ENCODE results near the gene MTA2. TPM values are rescaled to one million over a fixed set of nuclear protein-coding genes. Genes with fewer than 3 reads are reported as not detected.
A peak's percentile ranks its signal among the peaks of the same experiment; 100 is the strongest.
"Not testable (repeated sequence)": the region's sequence is repeated elsewhere in the genome, so short reads cannot be mapped to it uniquely, and the experiment has no call there.

Gene MTA2
- 224 and 230 TPM in 2 replicates for total RNA-seq

GRCh38 chr11:62601372-62602140 is at the start of gene MTA2:
Gene MTA2, minus strand, starts transcription at chr11:62601865. Its CDS starts 415 bp downstream, at chr11:62601450.
- peaks cover 54% of the 10 kb centered on the region for H3K4me1 Mint-ChIP-seq (ENCODE audit: low read depth)
- H3K4me3 Mint-ChIP-seq: peak within 1 kb of the TSS; percentile 95
- no peaks in the 10 kb centered on the region for H3K27me3 Mint-ChIP-seq (ENCODE audit: insufficient read depth)
- H3K36me3 Mint-ChIP-seq (ENCODE audit: low read depth): peaks cover 63% of the 10 kb centered on the region
- DNase-seq (ENCODE audit: low spot score): peak; percentile 100
- no peaks in the 10 kb centered on the region for H3K9me3 Mint-ChIP-seq
- peak within 1 kb of the TSS; percentile 92 for H3K27ac Mint-ChIP-seq
- intact Hi-C loops (cut with micrococcal nuclease): loop anchor here (1.0 kb wide), 6 partner anchors 64 to 254 kb away; partner anchors contain the start of genes C11orf98, CSKMT, HNRNPUL2 and TAF6L

GRCh38 chr11:62650283-62650682 is 48.6 kb upstream of the MTA2 start:
- DNase-seq (ENCODE audit: low spot score); H3K9me3 Mint-ChIP-seq; H3K4me3 Mint-ChIP-seq; H3K27me3 Mint-ChIP-seq (ENCODE audit: insufficient read depth); H3K27ac Mint-ChIP-seq; intact Hi-C loops (cut with micrococcal nuclease): not testable (repeated sequence)
- Mint-ChIP-seq H3K4me1 (ENCODE audit: low read depth) (peaks cover 38% of the 10 kb centered on the region), H3K36me3 (ENCODE audit: low read depth) (peaks cover 11% of the 10 kb centered on the region)

- Mint-ChIP-seq H3K36me3 (ENCODE audit: low read depth) (peaks cover 14% of the 10 kb centered on the region), H3K27me3 (ENCODE audit: insufficient read depth) (no peaks in the 10 kb centered on the region), H3K9me3 (no peaks in the 10 kb centered on the region), H3K27ac (no peak overlapping the region), H3K4me1 (ENCODE audit: low read depth) (peaks cover 40% of the 10 kb centered on the region), H3K4me3 (no peak overlapping the region)
- DNase-seq (ENCODE audit: low spot score): no peak
- intact Hi-C loops (cut with micrococcal nuclease): no loop called here
These were observed 47.8 kb upstream of the MTA2 start for GRCh38 chr11:62649486-62649885.

- H3K27ac Mint-ChIP-seq: no peak overlapping the region
- H3K27me3 Mint-ChIP-seq (ENCODE audit: insufficient read depth): no peaks in the 10 kb centered on the region
- H3K9me3 Mint-ChIP-seq: no peaks in the 10 kb centered on the region
- DNase-seq (ENCODE audit: low spot score): no peak
- peaks cover 35% of the 10 kb centered on the region for H3K4me1 Mint-ChIP-seq (ENCODE audit: low read depth)
- H3K4me3 Mint-ChIP-seq: no peak overlapping the region
- intact Hi-C loops (cut with micrococcal nuclease): no loop called here
- peaks cover 17% of the 10 kb centered on the region for H3K36me3 Mint-ChIP-seq (ENCODE audit: low read depth)
These were observed 47.3 kb upstream of the MTA2 start for GRCh38 chr11:62648967-62649364.

- H3K9me3 Mint-ChIP-seq: no peaks in the 10 kb centered on the region
- DNase-seq (ENCODE audit: low spot score): no peak
- no peaks in the 10 kb centered on the region for H3K27me3 Mint-ChIP-seq (ENCODE audit: insufficient read depth)
- H3K4me1 Mint-ChIP-seq (ENCODE audit: low read depth): peaks cover 32% of the 10 kb centered on the region
- peaks cover 17% of the 10 kb centered on the region for H3K36me3 Mint-ChIP-seq (ENCODE audit: low read depth)
- H3K4me3 Mint-ChIP-seq: no peak overlapping the region
- no peak overlapping the region for H3K27ac Mint-ChIP-seq
- intact Hi-C loops (cut with micrococcal nuclease): no loop called here
These were observed 46.7 kb upstream of the MTA2 start for GRCh38 chr11:62648185-62648966.

GRCh38 chr11:62647609-62648005 is 45.9 kb upstream of the MTA2 start:
- intact Hi-C loops (cut with micrococcal nuclease): no loop called here
- H3K27me3 Mint-ChIP-seq (ENCODE audit: insufficient read depth): no peaks in the 10 kb centered on the region
- no peak overlapping the region for H3K27ac Mint-ChIP-seq
- H3K4me3 Mint-ChIP-seq: peak overlapping the region; percentile 5
- DNase-seq (ENCODE audit: low spot score): no peak
- peaks cover 16% of the 10 kb centered on the region for H3K36me3 Mint-ChIP-seq (ENCODE audit: low read depth)
- peaks cover 30% of the 10 kb centered on the region for H3K4me1 Mint-ChIP-seq (ENCODE audit: low read depth)
- no peaks in the 10 kb centered on the region for H3K9me3 Mint-ChIP-seq

- Mint-ChIP-seq H3K36me3 (ENCODE audit: low read depth) (peaks cover 13% of the 10 kb centered on the region), H3K27ac (peak overlapping the region; percentile 98), H3K4me1 (ENCODE audit: low read depth) (peaks cover 24% of the 10 kb centered on the region), H3K27me3 (ENCODE audit: insufficient read depth) (no peaks in the 10 kb centered on the region), H3K9me3 (no peaks in the 10 kb centered on the region), H3K4me3 (peak overlapping the region; percentile 100)
- DNase-seq (ENCODE audit: low spot score): no peak
- intact Hi-C loops (cut with micrococcal nuclease): loop anchor here (1.0 kb wide), 12 partner anchors 18 to 209 kb away; partner anchors contain the start of genes C11orf98, CSKMT, EML3 and HNRNPUL2
These were observed 45.4 kb upstream of the MTA2 start for GRCh38 chr11:62646825-62647608.

GRCh38 chr11:62645946-62646824 is 44.5 kb upstream of the MTA2 start, which contains the start of gene GANAB:
Gene GANAB, minus strand, starts transcription at chr11:62646613. Its CDS starts 14 bp downstream, at chr11:62646599.
- Mint-ChIP-seq H3K27ac (peak within 1 kb of the TSS; percentile 98), H3K4me1 (ENCODE audit: low read depth) (peaks cover 25% of the 10 kb centered on the region), H3K4me3 (peak within 1 kb of the TSS; percentile 100), H3K9me3 (no peaks in the 10 kb centered on the region), H3K27me3 (ENCODE audit: insufficient read depth) (no peaks in the 10 kb centered on the region), H3K36me3 (ENCODE audit: low read depth) (peaks cover 13% of the 10 kb centered on the region)
- intact Hi-C loops (cut with micrococcal nuclease): loop anchor here (1.0 kb wide), 12 partner anchors 19 to 210 kb away; partner anchors contain the start of genes C11orf98, CSKMT, EML3 and HNRNPUL2
- DNase-seq (ENCODE audit: low spot score): peak; percentile 97

GRCh38 chr11:62645671-62645945 is 43.9 kb upstream of the MTA2 start:
- H3K36me3 Mint-ChIP-seq (ENCODE audit: low read depth): peaks cover 15% of the 10 kb centered on the region

GRCh38 chr11:62644220-62644619 is 42.6 kb upstream of the MTA2 start:
- no peak for DNase-seq (ENCODE audit: low spot score)
- Mint-ChIP-seq H3K4me1 (ENCODE audit: low read depth) (peaks cover 39% of the 10 kb centered on the region), H3K36me3 (ENCODE audit: low read depth) (peaks cover 20% of the 10 kb centered on the region), H3K27me3 (ENCODE audit: insufficient read depth) (no peaks in the 10 kb centered on the region), H3K27ac (no peak overlapping the region), H3K4me3 (peak overlapping the region; percentile 71), H3K9me3 (no peaks in the 10 kb centered on the region)
- intact Hi-C loops (cut with micrococcal nuclease): no loop called here

More at GRCh38 chr11:62645671-62645945, 43.9 kb upstream of the MTA2 start:
- Mint-ChIP-seq H3K27me3 (ENCODE audit: insufficient read depth) (no peaks in the 10 kb centered on the region), H3K4me3 (peak overlapping the region; percentile 100), H3K27ac (peak overlapping the region; percentile 98), H3K4me1 (ENCODE audit: low read depth) (peaks cover 31% of the 10 kb centered on the region), H3K9me3 (no peaks in the 10 kb centered on the region)
- DNase-seq (ENCODE audit: low spot score): no peak
- intact Hi-C loops (cut with micrococcal nuclease): no loop called here

- peaks cover 68% of the 10 kb centered on the region for H3K36me3 Mint-ChIP-seq (ENCODE audit: low read depth)
- H3K27ac Mint-ChIP-seq: no peak overlapping the region
- H3K9me3 Mint-ChIP-seq: no peaks in the 10 kb centered on the region
- peaks cover 20% of the 10 kb centered on the region for H3K4me1 Mint-ChIP-seq (ENCODE audit: low read depth)
- no peak for DNase-seq (ENCODE audit: low spot score)
- intact Hi-C loops (cut with micrococcal nuclease): no loop called here
- H3K27me3 Mint-ChIP-seq (ENCODE audit: insufficient read depth): no peaks in the 10 kb centered on the region
- H3K4me3 Mint-ChIP-seq: no peak overlapping the region
These were observed 30.8 kb upstream of the MTA2 start for GRCh38 chr11:62632492-62632891.

- no peaks in the 10 kb centered on the region for H3K27me3 Mint-ChIP-seq (ENCODE audit: insufficient read depth)
- H3K27ac Mint-ChIP-seq: no peak overlapping the region
These were observed 26.0 kb upstream of the MTA2 start for GRCh38 chr11:62627713-62628112.

More at GRCh38 chr11:62627713-62628112, 26.0 kb upstream of the MTA2 start:
- Mint-ChIP-seq H3K9me3 (no peaks in the 10 kb centered on the region), H3K4me1 (ENCODE audit: low read depth) (no peaks in the 10 kb centered on the region), H3K4me3 (no peak overlapping the region), H3K36me3 (ENCODE audit: low read depth) (peaks cover 62% of the 10 kb centered on the region)
- no peak for DNase-seq (ENCODE audit: low spot score)
- intact Hi-C loops (cut with micrococcal nuclease): no loop called here
